SK-N-SH (cell line): ENCODE results near the gene C6orf15. TPM values are rescaled to one million over a fixed set of nuclear protein-coding genes. Genes with fewer than 3 reads are reported as not detected.

Experiments used
- CTCF ChIA-PET: fragments of 300-600, 350-600 bp; formaldehyde crosslinking; extraction: SDS; loops from one replicate; lab custom pipeline; 2021; lab: Yijun Ruan, JAX
- POLR2A ChIA-PET: fragments of 350-600 bp; sonication (Branson Sonifier 250); formaldehyde crosslinking; extraction: SDS; loops from one replicate; lab custom pipeline; 2020; ENCODE audit warnings: antibody characterized with exemption, inconsistent platforms; lab: Yijun Ruan, JAX
- DNase-seq: peaks from one replicate; pipeline ENCODE4 v3.0.0; 2012
- H2AFZ ChIP-seq: fragments of 200-600 bp; sonication (generic); 2 replicates; pipeline ENCODE4 v1.8.1; 2016; ENCODE audit warnings: antibody characterized with exemption, mild to moderate bottlenecking, low read depth
- H3F3A ChIP-seq: fragments of 200-600 bp; sonication (generic); replicated peaks from 2 replicates; pipeline ENCODE3; 2016; ENCODE audit warnings: antibody characterized with exemption, mild to moderate bottlenecking; ENCODE audit not compliant: insufficient read depth
- H3K27ac ChIP-seq, 2 experiments: fragments of 200-500 bp in 1 of 2; fragments of 200-600 bp in 1 of 2; sonication (Bioruptor generic) in 1 of 2; sonication (generic), shearing (Covaris generic) in 1 of 2; 2 replicates each; pipeline versions ENCODE4 v1.5.1 to v1.6.1; 2014 to 2016; ENCODE audit warnings: low read depth in 2 of 2, inconsistent platforms in 1 of 2, low read length in 1 of 2, mild to moderate bottlenecking in 1 of 2, mixed read lengths in 1 of 2
- H3K27me3 ChIP-seq: fragments of 200-600 bp; sonication (generic), shearing (Covaris generic); 2 replicates; pipeline ENCODE4 v1.6.1; 2016; ENCODE audit warnings: mixed run types; ENCODE audit not compliant: insufficient read depth
- H3K36me3 ChIP-seq, 2 experiments: fragments of 200-500 bp in 1 of 2; fragments of 200-600 bp in 1 of 2; sonication (Bioruptor generic) in 1 of 2; sonication (generic) in 1 of 2; replicated peaks in 1 of 2; 2 replicates each; pipeline versions ENCODE3 to v1.5.1; 2014 to 2016; ENCODE audit warnings: low read length in 1 of 2, mild to moderate bottlenecking in 1 of 2; ENCODE audit not compliant: insufficient read depth in 2 of 2, control insufficient read depth in 1 of 2
- H3K4me1 ChIP-seq, 2 experiments: fragments of 200-500 bp in 1 of 2; fragments of 200-600 bp in 1 of 2; sonication (Bioruptor generic) in 1 of 2; sonication (generic), shearing (Covaris generic) in 1 of 2; 2 replicates each; pipeline versions ENCODE4 v1.5.1 to v1.6.1; 2014 to 2016; ENCODE audit warnings: low read depth in 1 of 2, low read length in 1 of 2, mixed run types in 1 of 2; ENCODE audit not compliant: insufficient read depth in 2 of 2, control insufficient read depth in 1 of 2
- H3K4me2 ChIP-seq: fragments of 200-600 bp; sonication (generic), shearing (Covaris generic); 2 replicates; pipeline ENCODE4 v1.6.1; 2017; ENCODE audit warnings: mixed run types
- H3K4me3 ChIP-seq, 2 experiments: fragments of 200-500 bp in 1 of 2; fragments of 200-600 bp in 1 of 2; sonication (Bioruptor generic) in 1 of 2; sonication (generic), shearing (Covaris generic) in 1 of 2; 2 replicates each; pipeline versions ENCODE4 v1.5.1 to v1.8.1; 2014 to 2016; ENCODE audit warnings: low read depth in 2 of 2, inconsistent platforms in 1 of 2, low read length in 1 of 2, mild to moderate bottlenecking in 1 of 2, mixed read lengths in 1 of 2, moderate library complexity in 1 of 2
- H3K79me2 ChIP-seq: fragments of 200-600 bp; sonication (generic); 2 replicates; pipeline ENCODE4 v1.8.1; 2017; ENCODE audit warnings: mild to moderate bottlenecking; ENCODE audit not compliant: insufficient read depth
- H3K9ac ChIP-seq: fragments of 200-600 bp; sonication (generic); 2 replicates; pipeline ENCODE4 v1.6.1; 2017; ENCODE audit warnings: mixed run types
- H3K9me2 ChIP-seq: fragments of 200-600 bp; sonication (generic); 2 replicates; pipeline ENCODE4 v1.6.1; 2017; ENCODE audit warnings: mixed run types
- H3K9me3 ChIP-seq: fragments of 200-600 bp; sonication (generic); 2 replicates; pipeline ENCODE4 v1.6.1; 2017; ENCODE audit warnings: mixed run types, mild to moderate bottlenecking, moderate library complexity
- H4K20me1 ChIP-seq: fragments of 200-600 bp; sonication (generic); 2 replicates; pipeline ENCODE4 v1.6.1; 2017; ENCODE audit warnings: mild to moderate bottlenecking, mixed run types; ENCODE audit not compliant: insufficient read depth
- EP300 ChIP-seq, 2 experiments: IDR thresholded peaks; 2 replicates each; pipeline versions ENCODE4 v1.4.0 to v1.6.1; 2012; ENCODE audit warnings: borderline replicate concordance in 1 of 2, low read depth in 1 of 2, low read length in 1 of 2
- FOSL2 ChIP-seq: IDR thresholded peaks from 2 replicates; pipeline ENCODE4 v1.4.0; 2012; ENCODE audit warnings: low read depth, mild to moderate bottlenecking, moderate library complexity, borderline replicate concordance
- FOXJ3 ChIP-seq: sonication (generic); formaldehyde crosslinking; IDR thresholded peaks from 2 replicates; pipeline ENCODE4 v1.5.1; 2020; ENCODE audit warnings: mild to moderate bottlenecking, missing genetic modification reagents
- POLR2AphosphoS5 ChIP-seq: IDR thresholded peaks from 2 replicates; pipeline ENCODE4 v1.6.1; 2012; ENCODE audit warnings: low read depth, low read length
- RAD21 ChIP-seq: IDR thresholded peaks from 2 replicates; pipeline ENCODE4 v1.6.1; 2012; ENCODE audit warnings: mild to moderate bottlenecking, low read length
- RFX5 ChIP-seq: IDR thresholded peaks from 2 replicates; pipeline ENCODE4 v1.6.1; 2012; ENCODE audit warnings: mild to moderate bottlenecking, improper control_type of control experiment, low read length
- SMC3 ChIP-seq: IDR thresholded peaks from 2 replicates; pipeline ENCODE4 v1.6.1; 2012; ENCODE audit warnings: low read depth, low read length, improper control_type of control experiment
- TAF1 ChIP-seq: IDR thresholded peaks from 2 replicates; pipeline ENCODE4 v1.6.1; 2012; ENCODE audit warnings: low read depth, mild to moderate bottlenecking, low read length, moderate library complexity, borderline replicate concordance
- WGBS: methylation state at CpG from one replicate; pipeline ENCODE4 v1.1.6; 2017; ENCODE audit warnings: low lambda C conversion rate; 5-methylcytosine and 5-hydroxymethylcytosine counted together
- polyA plus RNA-seq, 3 experiments: library from polyadenylated mRNA; depleted of rRNA; stranded (reverse); fragments of >200 nt; gene quantifications; 2 replicates each; pipeline ENCODE4 v1.2.3, GENCODE V29; 2012
- TF ChIP-seq, protein P1 (sequence below): fragments of 150-350 bp; IDR thresholded peaks from 2 replicates; pipeline ENCODE4 v1.6.1; 2017; ENCODE audit warnings: antibody characterized with exemption, low read length, low read depth, borderline replicate concordance
- TF ChIP-seq, protein P2 (sequence below): fragments of 200-600 bp; sonication (generic); IDR thresholded peaks from 2 replicates; pipeline ENCODE4 v1.6.1; 2017; ENCODE audit warnings: antibody characterized with exemption, mild to moderate bottlenecking, moderate library complexity

Gene C6orf15
- polyA plus RNA-seq, 1 of the 3 experiments (the other 2 are of a cell fraction) = not detected

DNA sequence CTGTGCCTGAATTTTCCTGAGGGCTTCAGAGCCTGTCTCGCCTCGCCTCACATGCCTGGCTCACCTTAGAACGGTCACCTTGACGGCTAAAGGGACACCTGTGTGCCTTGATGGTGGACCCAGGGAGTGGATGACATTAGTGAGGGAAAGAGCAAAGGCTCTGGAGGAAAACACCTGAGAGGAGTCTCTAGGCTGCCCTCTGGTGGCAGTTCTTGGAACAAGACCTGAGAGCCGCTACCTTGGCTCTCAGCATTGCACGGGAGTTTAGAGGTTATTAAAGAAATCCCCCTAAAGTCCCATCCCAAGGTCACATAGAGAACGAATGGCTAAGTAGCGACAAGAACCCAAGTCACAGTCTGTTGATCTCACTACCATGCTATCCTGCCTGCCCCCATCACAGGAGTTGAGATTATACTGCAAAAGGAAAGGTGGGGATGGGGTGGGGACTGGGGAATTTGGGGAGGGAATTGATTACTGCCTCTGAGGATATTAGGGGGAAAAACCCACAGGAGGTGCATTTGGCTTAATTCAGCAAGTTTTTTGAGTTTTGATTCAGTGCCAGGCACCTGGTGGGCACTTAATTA, 15.8 kb upstream of the C6orf15 start:
- no peak overlapping the region for H3K4me2 ChIP-seq
- H3K4me3 ChIP-seq = no peak overlapping the region; a peak in 1 of 4 replicates
- H3K79me2 ChIP-seq = no peaks in the 10 kb centered on the region
- H4K20me1 ChIP-seq = 0 out of 2 replicates have a peak, but pooled peaks cover 1% of the 10 kb centered on the region
- H3F3A ChIP-seq = no peaks in the 10 kb centered on the region
- DNase-seq = peak; percentile 60
- peak; percentile 39 for TF ChIP-seq RAD21
- TF ChIP-seq POLR2AphosphoS5 = no peak
- TF ChIP-seq, protein P1, sequence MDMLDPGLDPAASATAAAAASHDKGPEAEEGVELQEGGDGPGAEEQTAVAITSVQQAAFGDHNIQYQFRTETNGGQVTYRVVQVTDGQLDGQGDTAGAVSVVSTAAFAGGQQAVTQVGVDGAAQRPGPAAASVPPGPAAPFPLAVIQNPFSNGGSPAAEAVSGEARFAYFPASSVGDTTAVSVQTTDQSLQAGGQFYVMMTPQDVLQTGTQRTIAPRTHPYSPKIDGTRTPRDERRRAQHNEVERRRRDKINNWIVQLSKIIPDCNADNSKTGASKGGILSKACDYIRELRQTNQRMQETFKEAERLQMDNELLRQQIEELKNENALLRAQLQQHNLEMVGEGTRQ = no peak
- peak; percentile 49 for TF ChIP-seq SMC3
- no peak for TF ChIP-seq TAF1
- TF ChIP-seq, protein P2, sequence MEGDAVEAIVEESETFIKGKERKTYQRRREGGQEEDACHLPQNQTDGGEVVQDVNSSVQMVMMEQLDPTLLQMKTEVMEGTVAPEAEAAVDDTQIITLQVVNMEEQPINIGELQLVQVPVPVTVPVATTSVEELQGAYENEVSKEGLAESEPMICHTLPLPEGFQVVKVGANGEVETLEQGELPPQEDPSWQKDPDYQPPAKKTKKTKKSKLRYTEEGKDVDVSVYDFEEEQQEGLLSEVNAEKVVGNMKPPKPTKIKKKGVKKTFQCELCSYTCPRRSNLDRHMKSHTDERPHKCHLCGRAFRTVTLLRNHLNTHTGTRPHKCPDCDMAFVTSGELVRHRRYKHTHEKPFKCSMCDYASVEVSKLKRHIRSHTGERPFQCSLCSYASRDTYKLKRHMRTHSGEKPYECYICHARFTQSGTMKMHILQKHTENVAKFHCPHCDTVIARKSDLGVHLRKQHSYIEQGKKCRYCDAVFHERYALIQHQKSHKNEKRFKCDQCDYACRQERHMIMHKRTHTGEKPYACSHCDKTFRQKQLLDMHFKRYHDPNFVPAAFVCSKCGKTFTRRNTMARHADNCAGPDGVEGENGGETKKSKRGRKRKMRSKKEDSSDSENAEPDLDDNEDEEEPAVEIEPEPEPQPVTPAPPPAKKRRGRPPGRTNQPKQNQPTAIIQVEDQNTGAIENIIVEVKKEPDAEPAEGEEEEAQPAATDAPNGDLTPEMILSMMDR = peak; percentile 73
- no peak overlapping the region for H2AFZ ChIP-seq
- H3K9me2 ChIP-seq = no peaks in the 10 kb centered on the region
- ChIA-PET POLR2A (no interaction called here), CTCF (interaction anchor here (0.7 to 4.8 kb wide), 16 partner anchors 9 to 300 kb away, joined by 3 to 21 read pairs (median 4); partner anchors contain the start of genes C6orf15, PSORS1C1 and PSORS1C2)
- peaks cover 0 to 6% of the 10 kb centered on the region in 2 experiments; a peak in 2 of 4 replicates for H3K4me1 ChIP-seq
- H3K27me3 ChIP-seq = no peaks in the 10 kb centered on the region
- no peak overlapping the region for H3K27ac ChIP-seq
- H3K9me3 ChIP-seq = no peaks in the 10 kb centered on the region
- no peak overlapping the region for H3K9ac ChIP-seq
- no peaks in the 10 kb centered on the region for H3K36me3 ChIP-seq
- 4% methylated on average over 7 of the region's 8 CpGs for WGBS

DNA sequence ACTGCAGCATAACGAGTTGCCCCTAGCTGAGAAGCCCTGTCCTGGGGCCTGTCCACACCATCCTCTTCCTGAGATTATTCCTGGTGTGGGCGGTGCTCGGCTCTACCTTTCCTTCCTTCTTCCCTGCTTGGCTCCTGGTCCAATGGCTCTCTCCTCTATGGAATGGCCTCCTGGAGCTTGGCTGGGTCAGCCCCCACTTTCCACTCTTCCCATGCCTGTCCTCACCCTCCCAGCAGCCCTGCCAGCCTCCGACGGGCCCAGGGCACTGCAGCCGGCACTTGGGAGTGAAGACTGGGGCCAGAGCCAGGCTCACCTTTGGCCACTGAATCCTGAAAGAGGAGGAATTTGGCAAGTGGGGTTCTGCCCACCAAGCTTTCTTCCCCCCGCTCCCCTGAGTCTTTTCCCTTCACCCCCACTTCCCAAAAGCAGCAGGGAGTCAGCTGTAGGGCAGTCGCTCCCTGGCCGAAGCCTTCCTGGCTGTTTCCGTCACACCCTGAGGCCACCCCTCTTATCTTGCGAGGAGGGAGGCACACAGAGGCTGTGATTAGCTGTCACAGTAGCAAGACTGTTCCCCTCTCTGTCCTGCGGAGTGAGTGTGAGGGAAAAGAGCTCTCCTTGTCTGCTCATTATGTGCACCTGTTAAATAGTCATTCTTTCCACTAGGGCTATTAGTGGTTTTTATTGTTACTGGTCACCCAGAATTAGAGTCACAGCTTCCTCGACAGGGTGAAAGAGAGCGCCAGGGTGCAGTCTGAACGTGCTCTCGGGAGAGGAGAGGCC, 14.2 kb upstream of the C6orf15 start:
- Histone ChIP-seq H4K20me1 (0 out of 2 replicates have a peak, but pooled peaks cover 3% of the 10 kb centered on the region), H3K27me3 (no peaks in the 10 kb centered on the region), H3K9ac (no peak overlapping the region), H3K36me3 (no peaks in the 10 kb centered on the region), H3K4me3 (no peak overlapping the region), H3K9me2 (no peaks in the 10 kb centered on the region), H3K79me2 (no peaks in the 10 kb centered on the region; the same call in 1 of the 2 replicates), H3K9me3 (no peaks in the 10 kb centered on the region), H3K4me2 (no peak overlapping the region), H3K4me1 (peaks cover 2 to 8% of the 10 kb centered on the region in 2 experiments; a peak in 2 of 4 replicates), H2AFZ (no peak overlapping the region), H3F3A (peaks cover 3% of the 10 kb centered on the region), H3K27ac (no peak overlapping the region)
- POLR2A ChIA-PET = no interaction called here
- CTCF ChIA-PET = interaction anchor here (1.3 to 3.8 kb wide), 8 partner anchors 10 to 298 kb away, joined by 3 to 20 read pairs (median 5); partner anchors contain the start of genes C6orf15 and PSORS1C1
- DNase-seq = no peak
- WGBS = 77% methylated on average over 15 of the region's 16 CpGs
- no peak for TF ChIP-seq FOXJ3
- no peak for TF ChIP-seq FOSL2
- no peak for TF ChIP-seq EP300 (IDR thresholded peaks at IDR 0.05; ENCODE audit: borderline replicate concordance in 1 of 2, low read depth in 1 of 2, low read length in 1 of 2)
- no peak for TF ChIP-seq RFX5
